RWPE2 (cell line): ENCODE measurements around the gene ZNF350.
"Not testable (repeated sequence)": the region's sequence is repeated elsewhere in the genome, so short reads cannot be mapped to it uniquely, and the experiment has no call there.

Experiments used
- ATAC-seq: fragments of 200-7000 bp; cut with Tn5 transposase; 3 replicates; pipeline ENCODE4 v1.9.1; 2021; ENCODE audit warnings: low read depth
- DNase-seq: peaks from one replicate; pipeline ENCODE4 v3.0.0-alpha.2; 2020; ENCODE audit warnings: low spot score
- H3K27ac ChIP-seq: fragments of 450-650 bp; 2 replicates; pipeline ENCODE4 v1.5.1; 2017; ENCODE audit warnings: mild to moderate bottlenecking; ENCODE audit not compliant: poor library complexity, severe bottlenecking
- H3K27me3 ChIP-seq: fragments of 250-450 bp; sonication (Bioruptor Pico); 2 replicates; pipeline ENCODE4 v1.5.1; 2021; ENCODE audit warnings: mild to moderate bottlenecking, moderate library complexity; ENCODE audit not compliant: insufficient read depth, poor library complexity, severe bottlenecking
- H3K36me3 ChIP-seq: fragments of 250-450 bp; sonication (Bioruptor Pico); 2 replicates; pipeline ENCODE4 v1.5.1; 2020; ENCODE audit warnings: low read depth, mild to moderate bottlenecking, moderate library complexity
- H3K4me1 ChIP-seq: fragments of 250-450 bp; sonication (Bioruptor Pico); 2 replicates; pipeline ENCODE4 v1.5.1; 2021; ENCODE audit warnings: mild to moderate bottlenecking, moderate library complexity; ENCODE audit not compliant: insufficient read depth, poor library complexity, severe bottlenecking
- H3K4me3 ChIP-seq: fragments of 250-450 bp; sonication (Bioruptor Pico); 2 replicates; pipeline ENCODE4 v1.5.1; 2021; ENCODE audit warnings: mild to moderate bottlenecking, moderate library complexity; ENCODE audit not compliant: severe bottlenecking
- H3K9me3 ChIP-seq: fragments of 250-450 bp; sonication (Bioruptor Pico); 2 replicates; pipeline ENCODE4 v1.5.1; 2021; ENCODE audit warnings: mild to moderate bottlenecking, moderate library complexity; ENCODE audit not compliant: severe bottlenecking
- CTCF ChIP-seq: fragments of 450-650 bp; IDR thresholded peaks from one replicate; pipeline ENCODE4 v1.5.1; 2017; ENCODE audit warnings: mild to moderate bottlenecking, moderate library complexity; ENCODE audit not compliant: poor library complexity, severe bottlenecking

ZNF350 gene

GRCh38 chr19:51978882-51979281 lies 7.8 kb downstream of the ZNF350 start:
- ATAC-seq (no peak), DNase-seq (no peak)
- no peak for TF ChIP-seq CTCF
- Histone ChIP-seq H3K9me3 (peaks cover 4% of the 10 kb centered on the region), H3K27ac (no peak overlapping the region), H3K4me1 (no peaks in the 10 kb centered on the region), H3K4me3 (no peak overlapping the region), H3K27me3 (no peaks in the 10 kb centered on the region), H3K36me3 (peaks cover 15% of the 10 kb centered on the region)

- no peaks in the 10 kb centered on the region for H3K4me1 ChIP-seq
- H3K4me3 ChIP-seq: no peak overlapping the region
- H3K9me3 ChIP-seq: peaks cover 9% of the 10 kb centered on the region
- DNase-seq: no peak
- peaks cover 25% of the 10 kb centered on the region for H3K36me3 ChIP-seq
- no peak for TF ChIP-seq CTCF
- no peak for ATAC-seq
- H3K27ac ChIP-seq: no peak overlapping the region
- H3K27me3 ChIP-seq: no peaks in the 10 kb centered on the region
These were observed 9.3 kb downstream of the ZNF350 start for GRCh38 chr19:51977346-51977745.

GRCh38 chr19:51976852-51977251 lies 9.8 kb downstream of the ZNF350 start:
- no peak overlapping the region for H3K27ac ChIP-seq
- H3K36me3 ChIP-seq: peaks cover 27% of the 10 kb centered on the region
- no peak overlapping the region for H3K4me3 ChIP-seq
- ATAC-seq: no peak
- no peak for TF ChIP-seq CTCF
- H3K27me3 ChIP-seq: no peaks in the 10 kb centered on the region
- no peaks in the 10 kb centered on the region for H3K4me1 ChIP-seq
- no peak for DNase-seq
- H3K9me3 ChIP-seq: peaks cover 10% of the 10 kb centered on the region

GRCh38 chr19:51975787-51976186 lies 10.9 kb downstream of the ZNF350 start:
- Histone ChIP-seq H3K36me3 (peaks cover 30% of the 10 kb centered on the region), H3K9me3 (peaks cover 14% of the 10 kb centered on the region)
- DNase-seq, H3K27ac ChIP-seq, ATAC-seq, H3K27me3 ChIP-seq, H3K4me3 ChIP-seq, H3K4me1 ChIP-seq: not testable (repeated sequence)

- no peak for DNase-seq
- Histone ChIP-seq H3K4me1 (no peaks in the 10 kb centered on the region), H3K9me3 (peaks cover 21% of the 10 kb centered on the region), H3K27me3 (no peaks in the 10 kb centered on the region), H3K27ac (no peak overlapping the region), H3K4me3 (no peak overlapping the region), H3K36me3 (peaks cover 44% of the 10 kb centered on the region)
- ATAC-seq: no peak
- TF ChIP-seq CTCF: no peak
These were observed 15.0 kb downstream of the ZNF350 start for GRCh38 chr19:51971624-51972023.

- ATAC-seq (no peak), DNase-seq (no peak)
- Histone ChIP-seq H3K9me3 (peaks cover 21% of the 10 kb centered on the region), H3K4me3 (no peak overlapping the region), H3K27me3 (no peaks in the 10 kb centered on the region), H3K27ac (no peak overlapping the region), H3K36me3 (peaks cover 51% of the 10 kb centered on the region), H3K4me1 (no peaks in the 10 kb centered on the region)
- no peak for TF ChIP-seq CTCF
These were observed 15.9 kb downstream of the ZNF350 start for GRCh38 chr19:51970718-51971117.
